GM23338 (cell line): Measurements from ENCODE around the gene EDNRA.

Experiments
- CREB1 ChIP-seq: fragments of 250-450 bp; sonication (Bioruptor Pico); IDR thresholded peaks from 2 replicates; pipeline ENCODE4 v1.5.0; 2020; ENCODE audit warnings: low read depth, mild to moderate bottlenecking, moderate library complexity
- CTCF ChIP-seq, 2 experiments: fragments of 200-600 bp in 1 of 2; sonication (generic) in 1 of 2; conservative IDR thresholded peaks; 2 replicates each; pipeline versions ENCODE4 v1.5.1 to v1.6.1; 2016 to 2017; ENCODE audit warnings: antibody characterized with exemption in 2 of 2, low read depth in 2 of 2, mild to moderate bottlenecking in 2 of 2, moderate library complexity in 1 of 2
- EZH2 ChIP-seq: fragments of 200-600 bp; sonication (generic); IDR thresholded peaks from one replicate; pipeline ENCODE4 v1.8.0; 2017; ENCODE audit warnings: antibody characterized with exemption, mild to moderate bottlenecking, low read depth; ENCODE audit not compliant: unreplicated experiment
- EZH2phosphoT487 ChIP-seq: fragments of 200-600 bp; sonication (generic); IDR thresholded peaks from one replicate; pipeline ENCODE4 v1.8.1; 2018; ENCODE audit warnings: antibody characterized with exemption; ENCODE audit not compliant: unreplicated experiment
- JUNB ChIP-seq: IDR thresholded peaks from one replicate; pipeline ENCODE4 v1.6.1; 2016; ENCODE audit warnings: antibody characterized with exemption; ENCODE audit not compliant: unreplicated experiment
- NANOG ChIP-seq: IDR thresholded peaks from 2 replicates; pipeline ENCODE4 v1.6.1; 2016; ENCODE audit warnings: antibody characterized with exemption, borderline replicate concordance
- POLR2AphosphoS5 ChIP-seq: IDR thresholded peaks from 2 replicates; pipeline ENCODE4 v1.6.1; 2016; ENCODE audit warnings: antibody characterized with exemption, low read depth
- REST ChIP-seq: IDR thresholded peaks from one replicate; pipeline ENCODE4 v1.6.1; 2018; ENCODE audit warnings: antibody characterized with exemption; ENCODE audit not compliant: unreplicated experiment
- ZNF331 ChIP-seq: fragments of 250-450 bp; sonication (Bioruptor Pico); IDR thresholded peaks from 2 replicates; pipeline ENCODE4 v1.5.0; 2020; ENCODE audit warnings: low read depth, mild to moderate bottlenecking, moderate library complexity

- no peak for TF ChIP-seq ZNF331 (CRISPR knock-in tag)
- TF ChIP-seq CTCF (conservative IDR thresholded peaks at IDR 0.05; ENCODE audit: low read depth in 2 of 2), result no peak
- TF ChIP-seq CREB1 (CRISPR knock-in tag), result no peak
- no peak for TF ChIP-seq NANOG
- TF ChIP-seq JUNB, result no peak
- TF ChIP-seq EZH2phosphoT487, result no peak
- no peak for TF ChIP-seq POLR2AphosphoS5
- no peak for TF ChIP-seq EZH2
- no peak for TF ChIP-seq REST
Measured at GRCh38 chr4:147538711-147539110, 57.8 kb downstream of the EDNRA start.
